Measurements from ENCODE around the gene SLC7A8.

The SLC7A8 gene

DNA sequence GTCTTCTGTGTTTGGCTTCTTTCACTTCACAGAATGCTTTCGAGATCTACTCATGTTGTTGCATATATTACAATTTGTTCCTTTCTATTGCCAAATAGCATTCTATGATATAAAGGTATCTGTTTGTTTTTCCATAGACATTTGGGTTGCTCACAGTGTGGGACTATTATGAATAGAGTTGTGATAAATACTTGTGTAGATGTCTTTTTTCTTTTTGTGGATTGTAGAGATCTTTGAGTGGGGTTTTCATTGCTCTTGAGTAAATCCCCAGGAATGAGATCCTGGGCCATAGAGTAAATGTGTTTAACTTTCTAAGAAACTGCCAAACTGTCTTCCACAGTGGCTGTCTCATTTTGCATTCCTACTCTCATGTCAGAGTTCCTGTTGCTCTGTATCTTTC lies 39.5 kb downstream of the SLC7A8 start:
- no peak for DNase-seq
- Histone ChIP-seq H3K36me3 (peaks cover 19 to 33% (median 25%) of the 10 kb centered on the region in 3 donors), H3K4me1 (peaks cover 0 to 75% (median 44%) of the 10 kb centered on the region in 4 donors), H3K9me3 (no peaks in the 10 kb centered on the region), H3K27ac (peak overlapping the region; percentile 77 to 91), H3K4me3 (no peak overlapping the region), H3K27me3 (no peaks in the 10 kb centered on the region)
- intact Hi-C loops (cut with DNase I; ENCODE audit: low total_unique reads) = no loop called here
- TF ChIP-seq, protein P1, sequence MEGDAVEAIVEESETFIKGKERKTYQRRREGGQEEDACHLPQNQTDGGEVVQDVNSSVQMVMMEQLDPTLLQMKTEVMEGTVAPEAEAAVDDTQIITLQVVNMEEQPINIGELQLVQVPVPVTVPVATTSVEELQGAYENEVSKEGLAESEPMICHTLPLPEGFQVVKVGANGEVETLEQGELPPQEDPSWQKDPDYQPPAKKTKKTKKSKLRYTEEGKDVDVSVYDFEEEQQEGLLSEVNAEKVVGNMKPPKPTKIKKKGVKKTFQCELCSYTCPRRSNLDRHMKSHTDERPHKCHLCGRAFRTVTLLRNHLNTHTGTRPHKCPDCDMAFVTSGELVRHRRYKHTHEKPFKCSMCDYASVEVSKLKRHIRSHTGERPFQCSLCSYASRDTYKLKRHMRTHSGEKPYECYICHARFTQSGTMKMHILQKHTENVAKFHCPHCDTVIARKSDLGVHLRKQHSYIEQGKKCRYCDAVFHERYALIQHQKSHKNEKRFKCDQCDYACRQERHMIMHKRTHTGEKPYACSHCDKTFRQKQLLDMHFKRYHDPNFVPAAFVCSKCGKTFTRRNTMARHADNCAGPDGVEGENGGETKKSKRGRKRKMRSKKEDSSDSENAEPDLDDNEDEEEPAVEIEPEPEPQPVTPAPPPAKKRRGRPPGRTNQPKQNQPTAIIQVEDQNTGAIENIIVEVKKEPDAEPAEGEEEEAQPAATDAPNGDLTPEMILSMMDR (IDR thresholded peaks at IDR 0.05) = no peak

GRCh38 chr14:23142826-23143225 lies 40.6 kb downstream of the SLC7A8 start:
- no peaks in the 10 kb centered on the region for H3K27me3 ChIP-seq
- DNase-seq = no peak
- H3K4me1 ChIP-seq = peaks cover 0 to 64% (median 40%) of the 10 kb centered on the region in 4 donors
- H3K27ac ChIP-seq = peak overlapping the region; percentile 77 to 91
- no peak overlapping the region for H3K4me3 ChIP-seq
- H3K9me3 ChIP-seq = no peaks in the 10 kb centered on the region
- TF ChIP-seq, protein P1 (IDR thresholded peaks at IDR 0.05) = no peak
- intact Hi-C loops (cut with DNase I; ENCODE audit: low total_unique reads) = no loop called here
- peaks cover 30 to 44% (median 36%) of the 10 kb centered on the region in 3 donors for H3K36me3 ChIP-seq

- intact Hi-C loops (cut with DNase I; ENCODE audit: low total_unique reads) = loop anchor here (1.0 kb wide), 1 partner anchor 40 kb away; no protein-coding TSS in a partner anchor
- peak; percentile 77 to 94 for DNase-seq
- TF ChIP-seq, protein P1 (IDR thresholded peaks at IDR 0.05) = no peak
- H3K27me3 ChIP-seq = no peaks in the 10 kb centered on the region
- peaks cover 39 to 53% (median 45%) of the 10 kb centered on the region in 3 donors for H3K36me3 ChIP-seq
- no peaks in the 10 kb centered on the region for H3K9me3 ChIP-seq
- peaks cover 0 to 54% (median 34%) of the 10 kb centered on the region in 4 donors for H3K4me1 ChIP-seq
- H3K27ac ChIP-seq = peak overlapping the region; percentile 77 to 91
- H3K4me3 ChIP-seq = no peak overlapping the region
These were observed 41.6 kb downstream of the SLC7A8 start for GRCh38 chr14:23141706-23142444.

DNA sequence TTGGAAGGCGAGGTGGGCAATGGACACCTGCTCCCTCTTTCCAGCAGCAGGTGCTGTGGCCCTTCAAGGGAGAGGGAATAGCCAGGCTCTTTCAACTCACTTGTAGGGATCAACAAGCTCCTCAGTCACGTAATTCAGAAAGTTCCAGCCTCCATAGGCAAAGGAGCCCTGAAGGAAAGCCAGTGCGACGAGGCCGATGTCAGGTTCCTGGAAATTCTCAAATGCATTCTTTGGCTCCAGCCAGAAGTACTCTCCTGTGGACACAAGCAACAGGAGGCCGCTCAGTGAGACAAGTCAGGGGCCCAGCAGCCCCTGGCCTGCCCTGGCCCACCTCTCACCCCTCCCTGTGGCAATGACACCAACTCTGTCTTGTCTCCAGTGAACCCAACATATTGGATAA lies 43.1 kb downstream of the SLC7A8 start:
- H3K4me1 ChIP-seq = peaks cover 0 to 39% (median 25%) of the 10 kb centered on the region in 4 donors
- TF ChIP-seq, protein P1 (IDR thresholded peaks at IDR 0.05) = no peak

GRCh38 chr14:23139874-23140273 lies 43.6 kb downstream of the SLC7A8 start:
- peaks cover 0 to 34% (median 25%) of the 10 kb centered on the region in 4 donors for H3K4me1 ChIP-seq
- peaks cover 49 to 72% (median 65%) of the 10 kb centered on the region in 3 donors for H3K36me3 ChIP-seq
- intact Hi-C loops (cut with DNase I; ENCODE audit: low total_unique reads) = no loop called here

More for the DNA sequence above, 43.1 kb downstream of the SLC7A8 start:
- Histone ChIP-seq H3K27me3 (no peaks in the 10 kb centered on the region), H3K27ac (no peak overlapping the region), H3K9me3 (no peaks in the 10 kb centered on the region), H3K36me3 (peaks cover 49 to 67% (median 60%) of the 10 kb centered on the region in 3 donors), H3K4me3 (no peak overlapping the region)
- DNase-seq = no peak
- intact Hi-C loops (cut with DNase I; ENCODE audit: low total_unique reads) = no loop called here

More at GRCh38 chr14:23139874-23140273, 43.6 kb downstream of the SLC7A8 start:
- no peak for DNase-seq
- Histone ChIP-seq H3K27ac (no peak overlapping the region), H3K4me3 (no peak overlapping the region), H3K27me3 (no peaks in the 10 kb centered on the region), H3K9me3 (no peaks in the 10 kb centered on the region)
- TF ChIP-seq, protein P1 (IDR thresholded peaks at IDR 0.05) = no peak

Data from tibial artery (tissue), 4 donors.